Ovary (tissue), 9 donors: ENCODE data around the gene TRIP4. TPM values are rescaled to one million over a fixed set of nuclear protein-coding genes. Genes with fewer than 3 reads are reported as not detected.

Source experiments
- DNase-seq, 5 donors: peaks; one replicate each; pipeline ENCODE4 v3.0.0-alpha.2; 2019 to 2020
- H3K27ac ChIP-seq, 2 donors: fragments of 200-600 bp; one replicate each; pipeline versions ENCODE4 v1.5.1 to v1.8.0; 2019 to 2022
- H3K27me3 ChIP-seq: fragments of 200-600 bp; one replicate; pipeline ENCODE4 v1.8.0; 2022
- H3K36me3 ChIP-seq: fragments of 200-600 bp; sonication (generic); one replicate; pipeline ENCODE4 v1.5.1; 2019
- H3K4me1 ChIP-seq: one replicate; pipeline ENCODE4 v1.8.1; 2013; ENCODE audit warnings: mild to moderate bottlenecking, moderate library complexity; ENCODE audit not compliant: insufficient read depth
- H3K4me3 ChIP-seq: fragments of 200-600 bp; sonication (generic); one replicate; pipeline ENCODE4 v1.5.1; 2017
- H3K9me3 ChIP-seq, 2 donors: fragments of 200-600 bp in 1 of 2; sonication (generic) in 1 of 2; one replicate each; pipeline versions ENCODE4 v1.5.1 to v1.8.1; 2013 to 2019; ENCODE audit warnings: mild to moderate bottlenecking in 1 of 2, moderate library complexity in 1 of 2
- CTCF ChIP-seq, 3 donors: fragments of 450-650 bp in 2 of 3; fragments of 200-600 bp in 1 of 3; IDR thresholded peaks; one replicate each; pipeline versions ENCODE4 v1.5.1 to v1.8.0; 2016 to 2022; ENCODE audit warnings: antibody characterized with exemption in 3 of 3, mild to moderate bottlenecking in 1 of 3
- EP300 ChIP-seq: sonication (generic); formaldehyde crosslinking; IDR thresholded peaks from one replicate; pipeline ENCODE4 v1.6.1; 2017; ENCODE audit warnings: antibody characterized with exemption
- POLR2A ChIP-seq: fragments of 450-650 bp; IDR thresholded peaks from one replicate; pipeline ENCODE4 v1.6.1; 2017; ENCODE audit warnings: antibody characterized with exemption, mild to moderate bottlenecking, moderate library complexity
- WGBS, 3 donors: extraction: QIAGEN DNeasy Blood & Tissue Kit in 1 of 3; methylation state at CpG; one replicate each; pipeline versions ENCODE4 v1.1.5 to v1.1.7; 2013 to 2017; 5-methylcytosine and 5-hydroxymethylcytosine counted together
- intact Hi-C, 4 donors: fragments of 100-400 bp; cut with DNase I; formaldehyde crosslinking; loops; one replicate each; pipeline versions ENCODE4 v1.11.0 to v1.15.1; 2022 to 2023
- polyA plus RNA-seq, 2 donors: library from polyadenylated mRNA; stranded (reverse); fragments of 200-250 nt in 1 of 2; fragments of 350-450 nt in 1 of 2; fragmentation: Illumina TruSeq in 1 of 2; extraction: RNeasy Lipid Tissue Mini Kit (QIAGEN cat#74804) in 1 of 2; gene quantifications; one replicate each; pipeline ENCODE4 v1.2.3, GENCODE V29; 2013 to 2014
- small RNA-seq: library from RNA; depleted of rRNA; stranded (forward); fragments of <200 nt; gene quantifications from one replicate; pipeline ENCODE3, GENCODE V24; 2016
- total RNA-seq, 7 donors: library from RNA; depleted of rRNA in 2 of 7; stranded (reverse); fragments of >200 nt in 2 of 7; fragmentation: NEBNext Ultra II Directional in 3 of 7; extraction: Animal tissue kit (Norgen Biotek cat#: 25700) in 3 of 7; gene quantifications; one replicate each; pipeline versions ENCODE4 v1.1.0 to v1.2.4, GENCODE V29; 2016 to 2023
- donor health status: DM: no; HTN: no; CAD: no; lungs with moderate emphysema.
- donor health status: DM: no; HTN: no; CAD: no.
- donor health status: Bipolar disorder and iron deficiency.
- donor health status: DM: yes; HTN: yes; CAD: no.
- donor health status: DM: no; HTN: no; CAD: no.
- donor health status: DM: yes; HTN: yes; CAD: no.

TRIP4 gene
- total and polyA plus RNA-seq, 9 donors: 7.4 to 24.0 (median 18.6) TPM

DNA sequence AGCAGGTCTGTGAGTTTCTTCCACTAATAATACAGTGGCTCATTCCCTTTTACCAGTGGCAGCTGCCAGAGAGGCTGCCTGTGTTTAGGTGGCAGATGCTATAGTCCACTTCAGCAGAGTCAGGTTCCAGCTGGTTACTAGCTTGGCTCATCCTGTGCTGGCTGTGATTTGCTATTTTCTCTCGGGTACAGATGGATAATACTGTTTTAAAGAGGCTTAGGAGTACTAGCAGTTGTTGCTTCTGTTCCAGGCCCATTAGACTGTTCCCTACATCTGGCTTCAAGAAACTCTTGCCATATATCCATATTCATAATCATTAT lies 113.7 kb downstream of the TRIP4 start:
- Histone ChIP-seq H3K4me1 (peaks cover 11% of the 10 kb centered on the region), H3K27ac (no peak overlapping the region)

GRCh38 chr15:64502151-64502550 lies 114.5 kb downstream of the TRIP4 start:
- DNase-seq: no peak
- no peaks in the 10 kb centered on the region for H3K27me3 ChIP-seq
- H3K27ac ChIP-seq: no peak overlapping the region
- peaks cover 14% of the 10 kb centered on the region for H3K4me1 ChIP-seq
- intact Hi-C loops: no loop called here
- TF ChIP-seq POLR2A (no peak), EP300 (no peak)
- no peaks in the 10 kb centered on the region for H3K36me3 ChIP-seq
- no peaks in the 10 kb centered on the region for H3K9me3 ChIP-seq
- H3K4me3 ChIP-seq: no peak overlapping the region
- 80 to 85% (median 84%) methylated on average over 2 of the region's 2 CpGs for WGBS, 3 donors

More for the DNA sequence above, 113.7 kb downstream of the TRIP4 start:
- H3K4me3 ChIP-seq: no peak overlapping the region
- DNase-seq: no peak
- no peaks in the 10 kb centered on the region for H3K36me3 ChIP-seq
- H3K9me3 ChIP-seq: no peaks in the 10 kb centered on the region
- intact Hi-C loops: no loop called here
- 48 to 66% (median 56%) methylated on average over 1 of the region's 1 CpG for WGBS, 3 donors
- no peaks in the 10 kb centered on the region for H3K27me3 ChIP-seq
- TF ChIP-seq POLR2A (no peak), EP300 (no peak), CTCF (IDR thresholded peaks at IDR 0.05) (no peak)

DNA sequence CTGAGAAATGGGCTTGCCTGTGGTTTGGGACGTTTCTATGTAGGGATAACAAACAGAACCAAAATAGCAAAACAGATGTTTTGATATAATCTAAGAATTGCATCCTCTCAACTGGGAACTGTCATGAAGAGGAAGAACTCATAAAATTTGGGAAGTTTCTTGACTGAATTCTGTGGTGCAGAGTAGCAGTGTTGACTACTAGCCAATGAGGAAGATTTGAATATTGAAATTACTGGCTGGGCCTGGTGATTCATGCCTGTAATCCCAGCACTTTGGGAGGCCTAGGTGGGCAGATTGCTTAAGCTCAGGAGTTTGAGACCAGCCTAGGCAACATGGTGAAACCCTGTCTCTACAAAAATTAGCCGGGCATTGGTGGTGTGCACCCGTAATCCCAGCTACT lies 114.9 kb downstream of the TRIP4 start:
- H3K27me3 ChIP-seq: no peaks in the 10 kb centered on the region
- TF ChIP-seq POLR2A (no peak), CTCF (IDR thresholded peaks at IDR 0.05) (no peak), EP300 (no peak)
- DNase-seq: no peak
- intact Hi-C loops: no loop called here
- WGBS, 3 donors: 74 to 77% (median 75%) methylated on average over 3 of the region's 3 CpGs
- H3K9me3 ChIP-seq: no peaks in the 10 kb centered on the region
- H3K4me3 ChIP-seq: no peak overlapping the region
- peaks cover 16% of the 10 kb centered on the region for H3K4me1 ChIP-seq
- H3K27ac ChIP-seq: peak overlapping the region in 1 of 2 donors; percentile 39
- no peaks in the 10 kb centered on the region for H3K36me3 ChIP-seq

DNA sequence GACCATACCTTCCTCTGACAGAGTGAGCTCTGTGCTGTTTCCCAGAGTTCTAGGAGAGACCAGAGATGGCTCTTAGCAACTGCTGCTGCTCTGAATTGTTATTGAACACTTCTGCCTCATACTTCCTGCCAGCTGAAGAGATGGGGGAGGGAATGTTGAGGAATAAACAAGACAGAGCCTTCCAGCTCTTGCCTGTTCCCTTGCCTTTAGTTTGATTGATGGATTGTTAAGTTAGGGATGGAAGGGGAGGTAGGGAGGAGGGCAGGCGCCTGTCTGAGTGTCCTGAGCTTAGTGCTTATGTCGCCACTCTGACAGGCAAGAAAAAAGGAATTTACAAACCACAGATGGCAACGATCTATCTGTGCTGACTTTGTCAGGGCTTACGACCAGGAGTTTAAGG lies 115.6 kb downstream of the TRIP4 start:
- intact Hi-C loops: no loop called here
- peak overlapping the region in 1 of 2 donors; percentile 39 for H3K27ac ChIP-seq
- TF ChIP-seq EP300: no peak
- no peak for TF ChIP-seq CTCF (IDR thresholded peaks at IDR 0.05)
- no peak for TF ChIP-seq POLR2A

GRCh38 chr15:64503640-64504039 lies 116.0 kb downstream of the TRIP4 start:
- H3K4me3 ChIP-seq: no peak overlapping the region
- no peak for DNase-seq
- no peak for TF ChIP-seq POLR2A
- TF ChIP-seq EP300: no peak
- no peak for TF ChIP-seq CTCF (IDR thresholded peaks at IDR 0.05)
- no peaks in the 10 kb centered on the region for H3K9me3 ChIP-seq
- H3K36me3 ChIP-seq: no peaks in the 10 kb centered on the region
- peaks cover 19% of the 10 kb centered on the region for H3K4me1 ChIP-seq
- intact Hi-C loops: no loop called here
- WGBS, 3 donors: 3 to 18% (median 15%) methylated on average over 1 of the region's 1 CpG
- H3K27ac ChIP-seq: peak overlapping the region in 1 of 2 donors; percentile 39
- H3K27me3 ChIP-seq: no peaks in the 10 kb centered on the region

More for the DNA sequence above, 115.6 kb downstream of the TRIP4 start:
- Histone ChIP-seq H3K4me3 (no peak overlapping the region), H3K36me3 (no peaks in the 10 kb centered on the region), H3K4me1 (peaks cover 19% of the 10 kb centered on the region), H3K9me3 (no peaks in the 10 kb centered on the region), H3K27me3 (no peaks in the 10 kb centered on the region)
- no peak for DNase-seq
- WGBS, 3 donors: 19 to 25% (median 21%) methylated on average over 4 of the region's 4 CpGs

Small RNA genes lying within 50 kb of the gene (small RNA-seq; reads per million reads assigned to genes)
- gene RF00019: not detected
- not detected for gene RF00554

Other genes with a start within 250 kb of the TRIP4 start
- 1 to 10 TPM in 1 of 7 donors, under 1 TPM in 5, not detected in 1; 0.15 to 2.3 (median 0.28) TPM for gene SNX22, start 236.1 kb upstream of the TRIP4 start, total RNA-seq
- gene SNX22, start 236.1 kb upstream of the TRIP4 start, polyA plus RNA-seq: under 1 TPM; 0.07 to 0.81 TPM
- 100 to 1,000 TPM; 201 to 589 (median 367) TPM for gene PPIB, start 224.8 kb upstream of the TRIP4 start, total RNA-seq
- 100 to 1,000 TPM; 434 to 514 TPM for gene PPIB, start 224.8 kb upstream of the TRIP4 start, polyA plus RNA-seq
- gene CSNK1G1, start 31.7 kb upstream of the TRIP4 start, total RNA-seq: 10 to 100 TPM in 6 of 7 donors, 1 to 10 TPM in 1; 8.3 to 23.9 (median 14.8) TPM
- gene CSNK1G1, start 31.7 kb upstream of the TRIP4 start, polyA plus RNA-seq: 10 to 100 TPM in 1 of 2 donors, 1 to 10 TPM in 1; 2.9 to 12.6 TPM
- 1 to 10 TPM in 1 of 7 donors, under 1 TPM in 2, not detected in 4; 0.37 to 1.6 (median 0.79) TPM for gene PCLAF, start 6.4 kb upstream of the TRIP4 start, total RNA-seq
- 1 to 10 TPM; 1.3 to 2.2 TPM for gene PCLAF, start 6.4 kb upstream of the TRIP4 start, polyA plus RNA-seq
- 10 to 100 TPM; 27.0 to 63.6 (median 46.4) TPM for gene ZNF609, start 72.7 kb downstream of the TRIP4 start, total RNA-seq
- 10 to 100 TPM; 18.4 to 30.6 TPM for gene ZNF609, start 72.7 kb downstream of the TRIP4 start, polyA plus RNA-seq